ENCODE measurements around the gene RFT1. TPM values are rescaled to one million over a fixed set of nuclear protein-coding genes. Genes with fewer than 3 reads are reported as not detected.

Gene RFT1
- total RNA-seq (10 to 100 TPM in 6 of 7 donors, 1 to 10 TPM in 1; 8.9 to 23.6 (median 17.8) TPM), polyA plus RNA-seq (10 to 100 TPM in 1 of 2 donors, 1 to 10 TPM in 1; 8.3 to 20.8 TPM)
- long read RNA-seq, donor 1, full-length matches to known transcripts = 58 of 90 reads
- long read RNA-seq, donor 1, partial matches to known transcripts = 9 of 90 reads
- long read RNA-seq, donor 1, other reads (novel, unspliced or antisense) = 23 of 90 reads
- long read RNA-seq, donor 2, full-length matches to known transcripts = 4 of 4 reads
- long read RNA-seq, donor 2, partial matches to known transcripts = 0 of 4 reads
- long read RNA-seq, donor 2, other reads (novel, unspliced or antisense) = 0 of 4 reads
- long read RNA-seq, donor 3, full-length matches to known transcripts = 26 of 41 reads
- long read RNA-seq, donor 3, partial matches to known transcripts = 1 of 41 reads
- long read RNA-seq, donor 3, other reads (novel, unspliced or antisense) = 14 of 41 reads

- DNase-seq = peak; percentile 96 to 99 (median 98)
- intact Hi-C loops (cut with DNase I) = no loop called here
- WGBS, 3 donors = 3% methylated on average over 41 of the region's 41 CpGs
- peaks cover 2% of the 10 kb centered on the region for H3K4me1 ChIP-seq (ENCODE audit: insufficient read depth)
- no peaks in the 10 kb centered on the region for H3K36me3 ChIP-seq
- peak within 1 kb of the TSS in 1 of 2 donors; percentile 72 for H3K27ac ChIP-seq
- no peaks in the 10 kb centered on the region for H3K9me3 ChIP-seq
- H3K4me3 ChIP-seq = peak within 1 kb of the TSS; percentile 94
- H3K27me3 ChIP-seq = no peaks in the 10 kb centered on the region
- peak; percentile 24 for TF ChIP-seq EP300 (IDR thresholded peaks at IDR 0.05)
- peak in 2 of 3 donors; percentile 23 to 29 for TF ChIP-seq CTCF (IDR thresholded peaks at IDR 0.05)
- TF ChIP-seq POLR2A (IDR thresholded peaks at IDR 0.05) = peak; percentile 48
Observed at GRCh38 chr3:53130179-53131061, at the start of gene RFT1. RFT1 (minus strand) TSS chr3:53130435; CDS start chr3:53130400, 35 bp downstream.

GRCh38 chr3:53179580-53179979 lies 49.3 kb upstream of the RFT1 start:
- no peaks in the 10 kb centered on the region for H3K27me3 ChIP-seq
- no peak overlapping the region for H3K27ac ChIP-seq
- H3K36me3 ChIP-seq = no peaks in the 10 kb centered on the region
- intact Hi-C loops (cut with DNase I) = no loop called here
- H3K9me3 ChIP-seq = no peaks in the 10 kb centered on the region
- 90 to 94% (median 92%) methylated on average over 20 of the region's 20 CpGs for WGBS, 3 donors
- TF ChIP-seq POLR2A (IDR thresholded peaks at IDR 0.05) = no peak
- TF ChIP-seq EP300 (IDR thresholded peaks at IDR 0.05) = no peak
- no peak for TF ChIP-seq CTCF (IDR thresholded peaks at IDR 0.05)
- DNase-seq = no peak
- H3K4me1 ChIP-seq (ENCODE audit: insufficient read depth) = no peaks in the 10 kb centered on the region
- H3K4me3 ChIP-seq = no peak overlapping the region

GRCh38 chr3:53178246-53178645 lies 48.0 kb upstream of the RFT1 start:
- DNase-seq = no peak
- Histone ChIP-seq H3K27me3 (no peaks in the 10 kb centered on the region), H3K36me3 (no peaks in the 10 kb centered on the region), H3K4me3 (no peak overlapping the region), H3K4me1 (ENCODE audit: insufficient read depth) (no peaks in the 10 kb centered on the region), H3K27ac (no peak overlapping the region), H3K9me3 (no peaks in the 10 kb centered on the region)
- intact Hi-C loops (cut with DNase I) = no loop called here
- TF ChIP-seq POLR2A (IDR thresholded peaks at IDR 0.05) (no peak), CTCF (IDR thresholded peaks at IDR 0.05) (no peak), EP300 (IDR thresholded peaks at IDR 0.05) (no peak)
- WGBS, 3 donors = 91 to 97% (median 96%) methylated on average over 11 to 15 of the region's 15 CpGs

Measured in ovary (tissue), 10 donors.